Measurements from ENCODE around the gene RHBDD3.
A peak's percentile ranks its signal among the peaks of the same experiment; 100 is the strongest.

The RHBDD3 gene

GRCh38 chr22:29269230-29269604 is 1.4 kb upstream of the RHBDD3 start:
- no peak for DNase-seq (ENCODE audit: low read depth in 2 of 2)

- peak in 1 of 2 donors; percentile 28 for DNase-seq (ENCODE audit: low read depth in 2 of 2)
These were observed 889 bp upstream of the RHBDD3 start for GRCh38 chr22:29268511-29269229.

- no peak for DNase-seq (ENCODE audit: low read depth in 2 of 2)
These were observed 321 bp downstream of the RHBDD3 start for GRCh38 chr22:29267462-29267857.

GRCh38 chr22:29266564-29267461 is 968 bp downstream of the RHBDD3 start:
- no peak for DNase-seq (ENCODE audit: low read depth in 2 of 2)

- DNase-seq (ENCODE audit: low read depth in 2 of 2): no peak
These were observed 1.9 kb downstream of the RHBDD3 start for GRCh38 chr22:29265929-29266328.

- DNase-seq (ENCODE audit: low read depth in 2 of 2): no peak
These were observed 2.5 kb downstream of the RHBDD3 start for GRCh38 chr22:29265305-29265704.

GRCh38 chr22:29263791-29264276 is 3.9 kb downstream of the RHBDD3 start:
- no peak for DNase-seq (ENCODE audit: low read depth in 2 of 2)

GRCh38 chr22:29260601-29261315 is 7.0 kb downstream of the RHBDD3 start:
- no peak for DNase-seq (ENCODE audit: low read depth in 2 of 2)

GRCh38 chr22:29260031-29260560 is 7.7 kb downstream of the RHBDD3 start:
- no peak for DNase-seq (ENCODE audit: low read depth in 2 of 2)

- no peak for DNase-seq (ENCODE audit: low read depth in 2 of 2)
These were observed 8.4 kb downstream of the RHBDD3 start for GRCh38 chr22:29259253-29259899.

GRCh38 chr22:29258407-29259252 is 9.2 kb downstream of the RHBDD3 start:
- DNase-seq (ENCODE audit: low read depth in 2 of 2): no peak

GRCh38 chr22:29257751-29258181 is 10.0 kb downstream of the RHBDD3 start:
- no peak for DNase-seq (ENCODE audit: low read depth in 2 of 2)

- no peak for DNase-seq (ENCODE audit: low read depth in 2 of 2)
These were observed 11.0 kb downstream of the RHBDD3 start for GRCh38 chr22:29256606-29257325.

- DNase-seq (ENCODE audit: low read depth in 2 of 2): no peak
These were observed 12.6 kb downstream of the RHBDD3 start for GRCh38 chr22:29255064-29255621.

- no peak for DNase-seq (ENCODE audit: low read depth in 2 of 2)
These were observed 13.5 kb downstream of the RHBDD3 start for GRCh38 chr22:29254286-29254660.

- no peak for DNase-seq (ENCODE audit: low read depth in 2 of 2)
These were observed 14.1 kb downstream of the RHBDD3 start for GRCh38 chr22:29253561-29254285.

GRCh38 chr22:29251981-29252911 is 15.5 kb downstream of the RHBDD3 start:
- no peak for DNase-seq (ENCODE audit: low read depth in 2 of 2)

- DNase-seq (ENCODE audit: low read depth in 2 of 2): no peak
These were observed 16.5 kb downstream of the RHBDD3 start for GRCh38 chr22:29251265-29251664.
